ENCODE data around the gene NR3C2. TPM values are rescaled to one million over a fixed set of nuclear protein-coding genes. Genes with fewer than 3 reads are reported as not detected.

Gene NR3C2
- total and polyA plus RNA-seq, 10 of the 15 experiments (the other 5 are each of a cell fraction or from before 2014, with no cell fraction given) = 0.05 to 0.11 (median 0.08) TPM; not detected in 4

DNA sequence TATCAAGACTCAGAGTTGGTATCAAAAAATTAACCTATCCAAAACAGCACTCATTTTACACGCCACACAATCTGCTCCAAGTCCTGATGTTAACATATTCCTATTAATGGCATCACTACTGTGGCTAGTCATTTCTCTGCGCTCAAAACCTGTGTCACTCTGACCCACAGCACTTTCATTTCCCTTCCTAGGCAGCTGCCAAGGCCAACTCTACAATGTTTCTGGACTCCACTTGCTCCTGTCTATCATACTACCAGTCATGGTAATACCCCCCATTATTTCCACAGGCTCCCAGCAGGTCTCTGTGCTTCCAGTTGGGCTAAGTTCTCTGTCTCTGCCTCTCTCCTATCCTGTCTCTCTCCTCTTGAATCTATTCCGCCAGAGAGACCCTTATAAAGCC, 323.6 kb downstream of the NR3C2 start:
- in situ Hi-C loops (cut with MboI) = no loop called here
- ChIA-PET SMC1A (ENCODE audit: uncharacterized antibody, unreplicated experiment) (no interaction called here), RAD21 (ENCODE audit: unreplicated experiment) (no interaction called here), CTCF (no interaction called here), POLR2A (no interaction called here)
- TF ChIP-seq ZZZ3 (IDR thresholded peaks at IDR 0.05; ENCODE audit: control insufficient read depth, insufficient read length, low read depth) (no peak), BCL11A (IDR thresholded peaks at IDR 0.05; ENCODE audit: low read depth, low read length) (no peak), MTA3 (IDR thresholded peaks at IDR 0.05; ENCODE audit: borderline replicate concordance, low read length) (no peak), ZSCAN29 (IDR thresholded peaks at IDR 0.05) (no peak), WRNIP1 (IDR thresholded peaks at IDR 0.05; ENCODE audit: borderline replicate concordance, low read depth, low read length) (no peak), KAT2A (conservative IDR thresholded peaks at IDR 0.05; ENCODE audit: control insufficient read depth, low read depth, low read length) (no peak), CHD2 (IDR thresholded peaks at IDR 0.05; ENCODE audit: borderline replicate concordance, low read depth, low read length) (no peak), SPI1 (IDR thresholded peaks at IDR 0.05; ENCODE audit: borderline replicate concordance, insufficient read depth, low read depth, low read length) (no peak), RELA (IDR thresholded peaks at IDR 0.05; ENCODE audit: borderline replicate concordance, partially characterized antibody) (no peak), RAD51 (IDR thresholded peaks at IDR 0.05) (no peak), TARDBP (IDR thresholded peaks at IDR 0.05; ENCODE audit: borderline replicate concordance) (no peak), MTA2 (IDR thresholded peaks at IDR 0.05; ENCODE audit: low read depth) (no peak), IKZF1 (conservative IDR thresholded peaks at IDR 0.05) (no peak), SREBF1 (IDR thresholded peaks at IDR 0.05; ENCODE audit: low read length) (no peak), SMARCA5 (IDR thresholded peaks at IDR 0.05) (no peak), STAT3 (IDR thresholded peaks at IDR 0.05; ENCODE audit: low read depth, low read length) (no peak), SIX5 (IDR thresholded peaks at IDR 0.05; ENCODE audit: low read depth, low read length, severe bottlenecking) (no peak)
- TF ChIP-seq, protein P1, sequence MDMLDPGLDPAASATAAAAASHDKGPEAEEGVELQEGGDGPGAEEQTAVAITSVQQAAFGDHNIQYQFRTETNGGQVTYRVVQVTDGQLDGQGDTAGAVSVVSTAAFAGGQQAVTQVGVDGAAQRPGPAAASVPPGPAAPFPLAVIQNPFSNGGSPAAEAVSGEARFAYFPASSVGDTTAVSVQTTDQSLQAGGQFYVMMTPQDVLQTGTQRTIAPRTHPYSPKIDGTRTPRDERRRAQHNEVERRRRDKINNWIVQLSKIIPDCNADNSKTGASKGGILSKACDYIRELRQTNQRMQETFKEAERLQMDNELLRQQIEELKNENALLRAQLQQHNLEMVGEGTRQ (IDR thresholded peaks at IDR 0.05; ENCODE audit: borderline replicate concordance, low read depth, low read length) = no peak
- TF ChIP-seq, protein P2, sequence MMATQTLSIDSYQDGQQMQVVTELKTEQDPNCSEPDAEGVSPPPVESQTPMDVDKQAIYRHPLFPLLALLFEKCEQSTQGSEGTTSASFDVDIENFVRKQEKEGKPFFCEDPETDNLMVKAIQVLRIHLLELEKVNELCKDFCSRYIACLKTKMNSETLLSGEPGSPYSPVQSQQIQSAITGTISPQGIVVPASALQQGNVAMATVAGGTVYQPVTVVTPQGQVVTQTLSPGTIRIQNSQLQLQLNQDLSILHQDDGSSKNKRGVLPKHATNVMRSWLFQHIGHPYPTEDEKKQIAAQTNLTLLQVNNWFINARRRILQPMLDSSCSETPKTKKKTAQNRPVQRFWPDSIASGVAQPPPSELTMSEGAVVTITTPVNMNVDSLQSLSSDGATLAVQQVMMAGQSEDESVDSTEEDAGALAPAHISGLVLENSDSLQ (IDR thresholded peaks at IDR 0.05) = no peak
- Histone ChIP-seq H3K9ac (ENCODE audit: control insufficient read depth, insufficient read depth, low read length) (no peak overlapping the region), H3K79me2 (ENCODE audit: control insufficient read depth, insufficient read depth, low read length) (no peaks in the 10 kb centered on the region), H2AFZ (ENCODE audit: control insufficient read depth, low read depth, low read length) (no peak overlapping the region), H3K36me3 (ENCODE audit: control insufficient read depth in 2 of 2, insufficient read depth in 2 of 2, low read length in 1 of 2) (no peaks in the 10 kb centered on the region), H3K27me3 (replicated peaks in 1 of 2; ENCODE audit: control insufficient read depth in 2 of 2, insufficient read depth in 2 of 2, low read length in 1 of 2) (no peaks in the 10 kb centered on the region), H3K4me2 (ENCODE audit: control insufficient read depth, insufficient read depth) (no peak overlapping the region), H3K27ac (ENCODE audit: control insufficient read depth, insufficient read depth) (no peak overlapping the region), H3K4me1 (ENCODE audit: control insufficient read depth, insufficient read depth, low read length) (no peaks in the 10 kb centered on the region), H3K9me3 (replicated peaks; ENCODE audit: control insufficient read depth, insufficient read depth, low read length) (no peaks in the 10 kb centered on the region), H3K4me3 (no peak overlapping the region), H4K20me1 (ENCODE audit: control insufficient read depth, insufficient read depth) (no peaks in the 10 kb centered on the region)
- no peak for FAIRE-seq
- intact Hi-C loops (cut with micrococcal nuclease; ENCODE audit: unreplicated experiment) = no loop called here
- DNase-seq (ENCODE audit: low read depth, low spot score) = no peak
- WGBS (ENCODE audit: insufficient coverage, insufficient replicate concordance, low lambda C conversion rate, missing lambda C conversion rate) = 2% methylated on average over 3 of the region's 3 CpGs
- BruUV-seq (replicated peaks) = no TSS peak
- peak; percentile 64 for ATAC-seq
